ENCODE measurements around the gene ITGB4.

Gene ITGB4

GRCh38 chr17:75730065-75730464 is 8.8 kb downstream of the ITGB4 start:
- TF ChIP-seq CTCF (IDR thresholded peaks at IDR 0.05; ENCODE audit: borderline replicate concordance, insufficient read depth, low read depth, low read length): no peak
- no peak overlapping the region for H3K4me3 ChIP-seq (ENCODE audit: low read depth, low read length)

GRCh38 chr17:75731086-75731715 is 9.9 kb downstream of the ITGB4 start:
- no peak for TF ChIP-seq CTCF (IDR thresholded peaks at IDR 0.05; ENCODE audit: borderline replicate concordance, insufficient read depth, low read depth, low read length)
- no peak overlapping the region for H3K4me3 ChIP-seq (ENCODE audit: low read depth, low read length)

GRCh38 chr17:75731716-75732498 is 10.6 kb downstream of the ITGB4 start:
- H3K4me3 ChIP-seq (ENCODE audit: low read depth, low read length): no peak overlapping the region
- TF ChIP-seq CTCF (IDR thresholded peaks at IDR 0.05; ENCODE audit: borderline replicate concordance, insufficient read depth, low read depth, low read length): no peak

- no peak for TF ChIP-seq CTCF (IDR thresholded peaks at IDR 0.05; ENCODE audit: borderline replicate concordance, insufficient read depth, low read depth, low read length)
- H3K4me3 ChIP-seq (ENCODE audit: low read depth, low read length): no peak overlapping the region
These were observed 12.2 kb downstream of the ITGB4 start for GRCh38 chr17:75733471-75733870.

- TF ChIP-seq CTCF (IDR thresholded peaks at IDR 0.05; ENCODE audit: borderline replicate concordance, insufficient read depth, low read depth, low read length): no peak
- H3K4me3 ChIP-seq (ENCODE audit: low read depth, low read length): no peak overlapping the region
These were observed 13.5 kb downstream of the ITGB4 start for GRCh38 chr17:75734674-75735294.

GRCh38 chr17:75736173-75736835 is 15.0 kb downstream of the ITGB4 start:
- H3K4me3 ChIP-seq (ENCODE audit: low read depth, low read length): no peak overlapping the region

More at GRCh38 chr17:75736173-75736835, 15.0 kb downstream of the ITGB4 start:
- TF ChIP-seq CTCF (IDR thresholded peaks at IDR 0.05; ENCODE audit: borderline replicate concordance, insufficient read depth, low read depth, low read length): no peak
